ENCODE measurements around the gene COL10A1. TPM values are rescaled to one million over a fixed set of nuclear protein-coding genes. Genes with fewer than 3 reads are reported as not detected.

Gene COL10A1
- total RNA-seq, 4 donors from 2014 or later = not detected

DNA sequence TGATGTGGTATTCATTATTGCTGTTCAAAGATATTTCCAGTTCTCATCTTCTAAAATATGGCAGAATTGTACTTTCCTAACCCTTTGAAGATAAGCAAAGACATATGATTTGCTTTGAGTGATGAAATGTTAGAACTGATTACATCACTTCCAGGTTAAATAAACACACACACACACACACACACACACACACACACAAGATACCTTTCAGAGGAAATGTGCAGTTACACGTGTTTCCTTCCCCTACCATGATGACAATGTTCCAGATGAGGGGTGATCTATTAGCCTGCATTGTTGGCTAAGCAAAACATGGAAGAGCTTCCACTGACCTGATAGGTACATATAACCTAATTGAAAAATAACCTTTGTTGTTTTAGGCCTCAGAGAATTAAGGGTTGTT is 53.6 kb downstream of the COL10A1 start:
- no peaks in the 10 kb centered on the region for H3K36me3 ChIP-seq
- no peak overlapping the region for H3K27ac ChIP-seq
- H3K27me3 ChIP-seq = no peaks in the 10 kb centered on the region
- no peak for TF ChIP-seq EP300 (IDR thresholded peaks at IDR 0.05)
- no peak for TF ChIP-seq POLR2AphosphoS5 (IDR thresholded peaks at IDR 0.05)
- TF ChIP-seq, protein P1, sequence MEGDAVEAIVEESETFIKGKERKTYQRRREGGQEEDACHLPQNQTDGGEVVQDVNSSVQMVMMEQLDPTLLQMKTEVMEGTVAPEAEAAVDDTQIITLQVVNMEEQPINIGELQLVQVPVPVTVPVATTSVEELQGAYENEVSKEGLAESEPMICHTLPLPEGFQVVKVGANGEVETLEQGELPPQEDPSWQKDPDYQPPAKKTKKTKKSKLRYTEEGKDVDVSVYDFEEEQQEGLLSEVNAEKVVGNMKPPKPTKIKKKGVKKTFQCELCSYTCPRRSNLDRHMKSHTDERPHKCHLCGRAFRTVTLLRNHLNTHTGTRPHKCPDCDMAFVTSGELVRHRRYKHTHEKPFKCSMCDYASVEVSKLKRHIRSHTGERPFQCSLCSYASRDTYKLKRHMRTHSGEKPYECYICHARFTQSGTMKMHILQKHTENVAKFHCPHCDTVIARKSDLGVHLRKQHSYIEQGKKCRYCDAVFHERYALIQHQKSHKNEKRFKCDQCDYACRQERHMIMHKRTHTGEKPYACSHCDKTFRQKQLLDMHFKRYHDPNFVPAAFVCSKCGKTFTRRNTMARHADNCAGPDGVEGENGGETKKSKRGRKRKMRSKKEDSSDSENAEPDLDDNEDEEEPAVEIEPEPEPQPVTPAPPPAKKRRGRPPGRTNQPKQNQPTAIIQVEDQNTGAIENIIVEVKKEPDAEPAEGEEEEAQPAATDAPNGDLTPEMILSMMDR (IDR thresholded peaks at IDR 0.05) = no peak
- TF ChIP-seq POLR2A (IDR thresholded peaks at IDR 0.05) = no peak
- no peaks in the 10 kb centered on the region for H3K4me1 ChIP-seq
- H3K4me3 ChIP-seq = no peak overlapping the region
- ATAC-seq = no peak
- WGBS, 2 donors (ENCODE audit: low coverage in 1 of 2) = 25 to 60% methylated on average over 1 of the region's 1 CpG
- H3K9me3 ChIP-seq = no peaks in the 10 kb centered on the region

DNA sequence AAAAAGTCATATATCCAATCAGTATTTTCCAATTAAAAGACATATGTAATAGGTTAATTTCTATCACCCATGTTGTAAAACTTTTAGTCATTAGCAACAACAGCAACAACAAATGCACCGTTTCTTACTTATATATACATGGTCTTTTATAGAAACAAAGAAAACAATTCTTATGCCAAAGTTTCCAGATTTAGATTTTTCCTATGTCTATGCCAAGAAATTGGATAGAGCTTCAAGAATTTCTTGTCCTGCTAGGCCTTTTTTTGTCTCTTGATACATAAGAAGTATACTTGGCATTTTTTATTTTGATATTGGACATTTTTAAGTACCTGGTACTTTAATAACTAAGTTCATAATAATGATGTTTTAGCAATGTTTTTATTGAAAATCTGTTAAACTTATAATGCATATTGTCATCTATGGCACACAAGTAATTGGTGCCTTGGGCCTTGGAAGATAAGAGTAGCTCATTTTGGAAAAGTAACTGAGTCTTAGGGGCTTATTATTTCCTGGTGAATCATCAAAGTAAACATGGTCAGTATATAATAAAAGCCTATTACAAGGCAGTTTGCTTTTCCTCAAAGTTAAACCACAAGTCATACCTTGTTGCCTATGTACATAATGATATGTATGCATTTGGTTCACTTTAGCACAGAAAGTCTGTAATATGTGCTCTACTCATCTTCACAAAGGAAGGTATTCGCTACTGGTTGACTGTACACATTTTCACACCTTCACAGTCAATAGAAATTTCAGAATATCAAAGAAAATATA is 55.1 kb downstream of the COL10A1 start:
- Histone ChIP-seq H3K4me1 (no peaks in the 10 kb centered on the region), H3K9me3 (no peaks in the 10 kb centered on the region), H3K27ac (no peak overlapping the region), H3K4me3 (no peak overlapping the region), H3K27me3 (no peaks in the 10 kb centered on the region), H3K36me3 (no peaks in the 10 kb centered on the region)
- no peak for TF ChIP-seq POLR2AphosphoS5 (IDR thresholded peaks at IDR 0.05)
- TF ChIP-seq, protein P1 (IDR thresholded peaks at IDR 0.05) = no peak
- TF ChIP-seq EP300 (IDR thresholded peaks at IDR 0.05) = no peak
- no peak for TF ChIP-seq POLR2A (IDR thresholded peaks at IDR 0.05)
- 53 to 57% methylated on average over 2 of the region's 2 CpGs for WGBS, 2 donors (ENCODE audit: low coverage in 1 of 2)
- no peak for ATAC-seq

DNA sequence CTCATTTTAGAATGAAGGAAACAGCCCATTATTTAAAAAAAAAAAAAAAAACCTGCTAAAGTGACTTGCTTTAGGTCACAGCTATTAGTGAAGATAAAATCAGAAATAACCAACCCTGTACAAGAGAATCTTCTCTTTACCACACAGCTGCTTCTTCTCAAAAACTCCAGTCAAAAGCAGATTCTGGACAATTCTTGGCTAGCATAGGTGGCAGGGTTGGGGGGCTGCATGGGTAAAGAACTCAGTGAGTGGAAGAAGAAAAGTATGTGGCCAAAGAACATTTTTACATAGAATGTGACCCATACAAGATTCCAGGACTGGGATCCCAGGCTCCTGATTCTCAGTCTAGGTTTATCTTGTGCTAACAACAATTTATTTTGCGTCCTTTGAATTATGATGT is 55.8 kb downstream of the COL10A1 start:
- TF ChIP-seq, protein P1 (IDR thresholded peaks at IDR 0.05) = no peak
- TF ChIP-seq POLR2AphosphoS5 (IDR thresholded peaks at IDR 0.05) (no peak), EP300 (IDR thresholded peaks at IDR 0.05) (no peak), POLR2A (IDR thresholded peaks at IDR 0.05) (no peak)
- no peak for ATAC-seq
- H3K4me3 ChIP-seq = no peak overlapping the region
- no peak overlapping the region for H3K27ac ChIP-seq
- no peaks in the 10 kb centered on the region for H3K4me1 ChIP-seq
- WGBS, 2 donors (ENCODE audit: low coverage in 1 of 2) = 76 to 88% methylated on average over 1 of the region's 1 CpG
- H3K9me3 ChIP-seq = no peaks in the 10 kb centered on the region
- H3K27me3 ChIP-seq = no peaks in the 10 kb centered on the region
- no peaks in the 10 kb centered on the region for H3K36me3 ChIP-seq

Other genes with a start within 250 kb of the COL10A1 start
- gene FRK, start 65.2 kb downstream of the COL10A1 start, total RNA-seq = 1 to 10 TPM in 3 of 4 donors, under 1 TPM in 1; 0.42 to 1.9 (median 1.3) TPM
- gene NT5DC1, start 25.3 kb downstream of the COL10A1 start, total RNA-seq = 10 to 100 TPM in 2 of 4 donors, 1 to 10 TPM in 2; 7.1 to 17.4 (median 12.6) TPM
- 10 to 100 TPM; 19.1 to 28.5 (median 20.0) TPM for gene TSPYL4, start 127.9 kb upstream of the COL10A1 start, total RNA-seq
- 100 to 1,000 TPM in 3 of 4 donors, 10 to 100 TPM in 1; 99.3 to 105 (median 100) TPM for gene TSPYL1, start 153.8 kb upstream of the COL10A1 start, total RNA-seq
- 10 to 100 TPM; 26.3 to 45.4 (median 36.3) TPM for gene DSE, start 244.8 kb upstream of the COL10A1 start, total RNA-seq

Data from gastroesophageal sphincter (tissue), 4 donors.